Activated naive CD8-positive, alpha-beta T cell treated with anti-CD3 and anti-CD28 coated beads for 36 hours (primary cell): ENCODE measurements around the gene CRISPLD2. TPM values are rescaled to one million over a fixed set of nuclear protein-coding genes. Genes with fewer than 3 reads are reported as not detected.

Experiments used
- DNase-seq: peaks from one replicate; pipeline ENCODE4 v3.0.0; 2021
- H3K27ac Mint-ChIP-seq: one replicate; pipeline ENCODE4 v1.8.0; 2022; ENCODE audit warnings: mild to moderate bottlenecking, moderate library complexity, mixed read lengths
- H3K27me3 Mint-ChIP-seq: one replicate; pipeline ENCODE4 v1.8.0; 2022; ENCODE audit warnings: mild to moderate bottlenecking, mixed read lengths
- H3K36me3 Mint-ChIP-seq: one replicate; pipeline ENCODE4 v1.8.0; 2021; ENCODE audit warnings: mild to moderate bottlenecking, mixed read lengths
- H3K4me1 Mint-ChIP-seq: one replicate; pipeline ENCODE4 v1.8.0; 2021; ENCODE audit warnings: mixed read lengths
- H3K4me3 Mint-ChIP-seq: one replicate; pipeline ENCODE4 v1.8.0; 2022; ENCODE audit warnings: mild to moderate bottlenecking, moderate library complexity, mixed read lengths
- H3K9me3 Mint-ChIP-seq: one replicate; pipeline ENCODE4 v1.8.0; 2022; ENCODE audit warnings: mixed read lengths
- total RNA-seq, 2 experiments: library from RNA; stranded (reverse); gene quantifications; one replicate each; pipeline ENCODE4 v1.2.3, GENCODE V29; 2021

CRISPLD2 gene
- total RNA-seq, result not detected

- H3K27ac Mint-ChIP-seq, result no peak within 1 kb of the TSS
- H3K9me3 Mint-ChIP-seq, result no peaks in the 10 kb centered on the region
- peaks cover 51% of the 10 kb centered on the region for H3K27me3 Mint-ChIP-seq
- H3K4me3 Mint-ChIP-seq, result peak within 1 kb of the TSS; percentile 49
- no peaks in the 10 kb centered on the region for H3K36me3 Mint-ChIP-seq
- peak; percentile 87 for DNase-seq
- peaks cover 9% of the 10 kb centered on the region for H3K4me1 Mint-ChIP-seq
Observed at GRCh38 chr16:84819644-84820304, at the start of gene CRISPLD2. TSS of gene CRISPLD2 (plus strand) at chr16:84819985. CDS start at chr16:84838496, 18,511 bp downstream.

GRCh38 chr16:84773312-84773711 lies 46.5 kb upstream of the CRISPLD2 start:
- peaks cover 24% of the 10 kb centered on the region for H3K36me3 Mint-ChIP-seq
- no peaks in the 10 kb centered on the region for H3K9me3 Mint-ChIP-seq
- H3K27ac Mint-ChIP-seq, result no peak overlapping the region
- H3K4me1 Mint-ChIP-seq, result no peaks in the 10 kb centered on the region
- DNase-seq, result no peak
- no peaks in the 10 kb centered on the region for H3K27me3 Mint-ChIP-seq
- H3K4me3 Mint-ChIP-seq, result no peak overlapping the region

GRCh38 chr16:84774810-84775209 lies 45.0 kb upstream of the CRISPLD2 start:
- no peaks in the 10 kb centered on the region for H3K9me3 Mint-ChIP-seq
- no peak overlapping the region for H3K4me3 Mint-ChIP-seq
- no peak overlapping the region for H3K27ac Mint-ChIP-seq
- H3K4me1 Mint-ChIP-seq, result no peaks in the 10 kb centered on the region
- H3K36me3 Mint-ChIP-seq, result peaks cover 24% of the 10 kb centered on the region
- no peak for DNase-seq
- H3K27me3 Mint-ChIP-seq, result no peaks in the 10 kb centered on the region

GRCh38 chr16:84775262-84775810 lies 44.4 kb upstream of the CRISPLD2 start:
- Mint-ChIP-seq H3K36me3 (peaks cover 28% of the 10 kb centered on the region), H3K4me1 (no peaks in the 10 kb centered on the region), H3K9me3 (no peaks in the 10 kb centered on the region), H3K27ac (no peak overlapping the region), H3K27me3 (no peaks in the 10 kb centered on the region), H3K4me3 (no peak overlapping the region)
- no peak for DNase-seq

- Mint-ChIP-seq H3K27me3 (no peaks in the 10 kb centered on the region), H3K4me1 (no peaks in the 10 kb centered on the region), H3K36me3 (peaks cover 29% of the 10 kb centered on the region), H3K9me3 (no peaks in the 10 kb centered on the region), H3K4me3 (no peak overlapping the region), H3K27ac (no peak overlapping the region)
- DNase-seq, result no peak
Observed at GRCh38 chr16:84777435-84777834, 42.4 kb upstream of the CRISPLD2 start.

- no peak for DNase-seq
- Mint-ChIP-seq H3K27ac (no peak overlapping the region), H3K36me3 (peaks cover 30% of the 10 kb centered on the region), H3K9me3 (no peaks in the 10 kb centered on the region), H3K27me3 (no peaks in the 10 kb centered on the region), H3K4me1 (no peaks in the 10 kb centered on the region), H3K4me3 (no peak overlapping the region)
Observed at GRCh38 chr16:84778720-84779119, 41.1 kb upstream of the CRISPLD2 start.

GRCh38 chr16:84780063-84780462 lies 39.7 kb upstream of the CRISPLD2 start:
- Mint-ChIP-seq H3K9me3 (no peaks in the 10 kb centered on the region), H3K27me3 (no peaks in the 10 kb centered on the region), H3K27ac (no peak overlapping the region), H3K36me3 (peaks cover 26% of the 10 kb centered on the region), H3K4me3 (no peak overlapping the region), H3K4me1 (no peaks in the 10 kb centered on the region)
- no peak for DNase-seq

GRCh38 chr16:84780544-84781376 lies 39.0 kb upstream of the CRISPLD2 start:
- no peaks in the 10 kb centered on the region for H3K4me1 Mint-ChIP-seq
- H3K27me3 Mint-ChIP-seq, result no peaks in the 10 kb centered on the region
- no peak overlapping the region for H3K27ac Mint-ChIP-seq
- no peak for DNase-seq
- no peaks in the 10 kb centered on the region for H3K9me3 Mint-ChIP-seq
- H3K36me3 Mint-ChIP-seq, result peaks cover 24% of the 10 kb centered on the region
- no peak overlapping the region for H3K4me3 Mint-ChIP-seq

- H3K27ac Mint-ChIP-seq, result no peak overlapping the region
- peaks cover 22% of the 10 kb centered on the region for H3K36me3 Mint-ChIP-seq
Observed at GRCh38 chr16:84782846-84783245, 36.9 kb upstream of the CRISPLD2 start.

GRCh38 chr16:84785843-84786581 lies 33.8 kb upstream of the CRISPLD2 start:
- peaks cover 2% of the 10 kb centered on the region for H3K36me3 Mint-ChIP-seq
- no peaks in the 10 kb centered on the region for H3K27me3 Mint-ChIP-seq
- no peak for DNase-seq
- no peaks in the 10 kb centered on the region for H3K9me3 Mint-ChIP-seq
- peaks cover 2% of the 10 kb centered on the region for H3K4me1 Mint-ChIP-seq
- no peak overlapping the region for H3K27ac Mint-ChIP-seq
- H3K4me3 Mint-ChIP-seq, result no peak overlapping the region

More at GRCh38 chr16:84782846-84783245, 36.9 kb upstream of the CRISPLD2 start:
- peaks cover 2% of the 10 kb centered on the region for H3K4me1 Mint-ChIP-seq
- DNase-seq, result no peak
- no peaks in the 10 kb centered on the region for H3K9me3 Mint-ChIP-seq
- no peaks in the 10 kb centered on the region for H3K27me3 Mint-ChIP-seq
- H3K4me3 Mint-ChIP-seq, result no peak overlapping the region

- Mint-ChIP-seq H3K4me3 (no peak overlapping the region), H3K9me3 (no peaks in the 10 kb centered on the region), H3K4me1 (peaks cover 2% of the 10 kb centered on the region), H3K27ac (no peak overlapping the region), H3K27me3 (no peaks in the 10 kb centered on the region), H3K36me3 (peaks cover 2% of the 10 kb centered on the region)
- no peak for DNase-seq
Observed at GRCh38 chr16:84786605-84787262, 33.1 kb upstream of the CRISPLD2 start.

GRCh38 chr16:84787263-84787622 lies 32.5 kb upstream of the CRISPLD2 start:
- H3K27ac Mint-ChIP-seq, result no peak overlapping the region
- H3K9me3 Mint-ChIP-seq, result no peaks in the 10 kb centered on the region
- peaks cover 2% of the 10 kb centered on the region for H3K4me1 Mint-ChIP-seq
- no peak for DNase-seq
- no peaks in the 10 kb centered on the region for H3K27me3 Mint-ChIP-seq
- no peak overlapping the region for H3K4me3 Mint-ChIP-seq
- peaks cover 2% of the 10 kb centered on the region for H3K36me3 Mint-ChIP-seq

- H3K27me3 Mint-ChIP-seq, result no peaks in the 10 kb centered on the region
- H3K4me1 Mint-ChIP-seq, result peaks cover 2% of the 10 kb centered on the region
- H3K4me3 Mint-ChIP-seq, result no peak overlapping the region
- H3K9me3 Mint-ChIP-seq, result no peaks in the 10 kb centered on the region
- H3K27ac Mint-ChIP-seq, result no peak overlapping the region
- no peak for DNase-seq
- no peaks in the 10 kb centered on the region for H3K36me3 Mint-ChIP-seq
Observed at GRCh38 chr16:84788920-84789391, 30.8 kb upstream of the CRISPLD2 start.

GRCh38 chr16:84789431-84789830 lies 30.4 kb upstream of the CRISPLD2 start:
- Mint-ChIP-seq H3K36me3 (no peaks in the 10 kb centered on the region), H3K9me3 (no peaks in the 10 kb centered on the region), H3K4me1 (peaks cover 2% of the 10 kb centered on the region), H3K27me3 (no peaks in the 10 kb centered on the region), H3K4me3 (no peak overlapping the region), H3K27ac (no peak overlapping the region)
- DNase-seq, result no peak
